ENCODE data around the gene RPTOR.

The RPTOR gene

DNA sequence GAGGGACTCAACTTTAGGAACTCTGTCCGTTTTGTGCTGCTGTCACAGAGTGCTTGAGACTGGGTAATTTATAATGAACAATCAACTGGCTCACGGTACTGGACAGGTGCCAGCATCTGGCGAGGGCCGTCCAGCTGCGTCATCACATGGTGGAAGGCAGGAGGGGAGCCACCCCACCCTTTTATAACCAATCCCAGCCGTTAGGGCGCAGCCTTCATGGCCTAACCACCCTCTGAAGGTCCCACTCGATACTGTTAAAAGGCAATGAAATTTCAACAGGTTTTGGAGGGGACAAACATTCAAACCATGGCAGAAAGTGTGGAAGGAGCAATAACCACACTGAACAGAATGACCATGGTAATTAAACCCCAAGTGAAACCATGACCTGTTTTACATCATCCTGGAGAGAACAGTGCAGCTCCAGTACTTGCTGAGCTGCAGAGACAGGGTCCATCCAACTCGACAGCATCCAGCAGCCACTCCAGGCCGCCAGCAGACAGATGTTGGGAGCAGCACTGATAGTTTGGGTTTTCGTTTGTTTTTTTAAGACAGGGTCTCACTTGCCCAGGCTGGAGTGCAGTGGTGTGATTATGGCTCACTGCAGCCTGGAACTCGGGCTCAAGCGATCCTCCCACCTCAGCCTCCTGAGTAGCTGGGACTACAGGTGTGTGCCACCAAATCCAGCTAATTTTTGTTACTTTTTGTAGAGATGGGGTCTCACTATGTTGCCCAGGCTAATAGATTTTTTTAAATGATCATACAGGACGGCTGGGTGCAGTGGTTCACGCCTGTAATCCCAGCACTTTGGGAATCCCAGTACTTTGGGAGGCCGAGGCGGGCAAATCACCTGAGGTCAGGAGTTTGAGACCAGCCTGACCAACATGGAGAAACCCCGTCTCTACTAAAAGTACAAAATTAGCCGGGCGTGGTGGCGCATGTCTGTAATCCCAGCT, 458.0 kb downstream of the RPTOR start:
- peaks cover 4% of the 10 kb centered on the region for H3K4me1 ChIP-seq (ENCODE audit: insufficient read depth, low read length)
- H3K27me3 ChIP-seq (ENCODE audit: insufficient read depth, low read length, poor library complexity) = peaks cover 27% of the 10 kb centered on the region
- peaks cover 24% of the 10 kb centered on the region for H4K20me1 ChIP-seq (ENCODE audit: insufficient read depth, low read length)
- H3K79me2 ChIP-seq (ENCODE audit: insufficient read depth, low read length) = no peaks in the 10 kb centered on the region
- no peak overlapping the region for H3K4me3 ChIP-seq (ENCODE audit: low read depth in 1 of 2, low read length in 2 of 2)
- no peak overlapping the region for H3K9ac ChIP-seq (ENCODE audit: low read depth, low read length)
- H3K4me2 ChIP-seq (ENCODE audit: insufficient read depth, low read length) = no peak overlapping the region
- ATAC-seq (ENCODE audit: insufficient read depth, low read depth) (0 out of 3 replicates have a peak, but pooled peaks have one; percentile 10), DNase-seq (no peak)
- no peak for TF ChIP-seq EZH2 (IDR thresholded peaks at IDR 0.05; ENCODE audit: borderline replicate concordance, low read depth, low read length, severe bottlenecking)
- TF ChIP-seq, protein P1, sequence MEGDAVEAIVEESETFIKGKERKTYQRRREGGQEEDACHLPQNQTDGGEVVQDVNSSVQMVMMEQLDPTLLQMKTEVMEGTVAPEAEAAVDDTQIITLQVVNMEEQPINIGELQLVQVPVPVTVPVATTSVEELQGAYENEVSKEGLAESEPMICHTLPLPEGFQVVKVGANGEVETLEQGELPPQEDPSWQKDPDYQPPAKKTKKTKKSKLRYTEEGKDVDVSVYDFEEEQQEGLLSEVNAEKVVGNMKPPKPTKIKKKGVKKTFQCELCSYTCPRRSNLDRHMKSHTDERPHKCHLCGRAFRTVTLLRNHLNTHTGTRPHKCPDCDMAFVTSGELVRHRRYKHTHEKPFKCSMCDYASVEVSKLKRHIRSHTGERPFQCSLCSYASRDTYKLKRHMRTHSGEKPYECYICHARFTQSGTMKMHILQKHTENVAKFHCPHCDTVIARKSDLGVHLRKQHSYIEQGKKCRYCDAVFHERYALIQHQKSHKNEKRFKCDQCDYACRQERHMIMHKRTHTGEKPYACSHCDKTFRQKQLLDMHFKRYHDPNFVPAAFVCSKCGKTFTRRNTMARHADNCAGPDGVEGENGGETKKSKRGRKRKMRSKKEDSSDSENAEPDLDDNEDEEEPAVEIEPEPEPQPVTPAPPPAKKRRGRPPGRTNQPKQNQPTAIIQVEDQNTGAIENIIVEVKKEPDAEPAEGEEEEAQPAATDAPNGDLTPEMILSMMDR (IDR thresholded peaks at IDR 0.05; ENCODE audit: borderline replicate concordance, extremely low read depth, low read length, poor library complexity, severe bottlenecking) = no peak
- no peak overlapping the region for H2AFZ ChIP-seq (ENCODE audit: low read depth, low read length)
- no peak overlapping the region for H3K27ac ChIP-seq (ENCODE audit: low read length)
- no peaks in the 10 kb centered on the region for H3K9me3 ChIP-seq (ENCODE audit: insufficient read depth, low read length, severe bottlenecking)
- H3K36me3 ChIP-seq (ENCODE audit: insufficient read depth, low read length) = peaks cover 18% of the 10 kb centered on the region

DNA sequence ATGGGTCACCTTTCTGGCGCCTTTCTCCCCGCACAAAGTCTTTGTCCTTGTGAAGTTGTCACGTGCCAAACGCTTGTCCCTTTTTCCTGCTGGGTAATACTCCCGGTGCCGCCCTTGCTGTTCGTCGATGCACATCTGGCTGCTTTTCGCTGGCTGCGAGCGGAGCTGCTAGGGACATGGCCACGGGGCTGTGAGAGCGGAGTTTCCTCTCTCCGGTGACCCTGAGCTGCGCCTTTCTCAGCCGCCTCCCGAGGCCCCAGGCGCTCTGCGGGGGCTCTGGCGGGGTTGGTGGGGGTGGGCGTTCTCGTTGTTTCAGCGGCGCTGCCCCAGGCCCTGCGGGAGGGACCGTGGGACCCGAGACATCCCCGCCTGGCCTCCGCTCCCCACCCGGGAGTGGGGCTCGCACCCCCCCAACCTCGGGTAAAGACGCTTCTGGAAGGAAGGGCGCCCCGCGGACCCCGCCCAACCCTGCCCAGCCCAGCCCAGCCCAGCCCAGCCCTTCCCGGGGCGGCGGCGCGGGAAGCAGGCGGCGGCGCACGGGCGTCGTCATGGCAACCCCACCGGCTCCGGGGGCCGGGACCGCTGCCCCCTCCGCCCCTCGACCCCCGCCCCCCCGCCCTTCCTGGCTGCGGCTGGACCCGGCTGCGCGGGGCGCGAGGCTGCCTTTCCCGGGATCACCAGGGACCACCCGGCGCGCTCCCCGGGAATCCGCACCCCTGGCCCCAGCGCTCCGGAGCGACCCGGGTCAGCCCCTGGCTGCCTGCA, 459.3 kb downstream of the RPTOR start:
- no peak overlapping the region for H2AFZ ChIP-seq (ENCODE audit: low read depth, low read length)
- H3K9me3 ChIP-seq (ENCODE audit: insufficient read depth, low read length, severe bottlenecking) = no peaks in the 10 kb centered on the region
- no peak for DNase-seq
- H3K27me3 ChIP-seq (ENCODE audit: insufficient read depth, low read length, poor library complexity) = peaks cover 27% of the 10 kb centered on the region
- no peak overlapping the region for H3K4me3 ChIP-seq (ENCODE audit: low read depth in 1 of 2, low read length in 2 of 2)
- TF ChIP-seq, protein P1 (IDR thresholded peaks at IDR 0.05; ENCODE audit: borderline replicate concordance, extremely low read depth, low read length, poor library complexity, severe bottlenecking) = no peak
- no peak for TF ChIP-seq EZH2 (IDR thresholded peaks at IDR 0.05; ENCODE audit: borderline replicate concordance, low read depth, low read length, severe bottlenecking)
- H3K4me1 ChIP-seq (ENCODE audit: insufficient read depth, low read length) = peaks cover 4% of the 10 kb centered on the region
- ATAC-seq (ENCODE audit: insufficient read depth, low read depth) = peak; percentile 51; the same call in 2 of the 3 replicates
- H3K79me2 ChIP-seq (ENCODE audit: insufficient read depth, low read length) = no peaks in the 10 kb centered on the region
- H3K27ac ChIP-seq (ENCODE audit: low read length) = no peak overlapping the region
- H3K36me3 ChIP-seq (ENCODE audit: insufficient read depth, low read length) = peaks cover 5% of the 10 kb centered on the region
- peaks cover 24% of the 10 kb centered on the region for H4K20me1 ChIP-seq (ENCODE audit: insufficient read depth, low read length)
- H3K4me2 ChIP-seq (ENCODE audit: insufficient read depth, low read length) = no peak overlapping the region
- H3K9ac ChIP-seq (ENCODE audit: low read depth, low read length) = no peak overlapping the region

DNA sequence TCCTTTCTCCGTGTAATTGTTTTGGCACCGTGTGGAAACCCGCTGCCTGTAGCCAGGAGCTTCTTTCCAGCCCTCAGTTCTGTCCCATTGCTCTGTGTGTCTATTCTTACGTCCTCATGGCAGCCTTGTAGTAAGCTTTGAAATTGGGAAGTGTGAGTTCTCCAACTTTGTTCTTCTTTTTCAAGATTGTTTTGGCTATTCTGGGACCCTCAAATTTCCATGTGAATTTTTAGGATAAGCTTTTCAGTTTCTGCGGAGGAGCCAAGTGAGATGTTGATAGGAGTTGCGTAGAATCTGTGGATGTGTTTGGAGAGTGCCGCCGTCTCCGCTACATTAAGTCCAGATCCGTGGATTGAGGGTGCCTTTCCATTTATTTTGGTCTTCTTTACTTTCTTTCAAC, 462.3 kb downstream of the RPTOR start:
- Histone ChIP-seq H3K9me3 (ENCODE audit: insufficient read depth, low read length, severe bottlenecking) (no peaks in the 10 kb centered on the region), H3K9ac (ENCODE audit: low read depth, low read length) (no peak overlapping the region), H3K36me3 (ENCODE audit: insufficient read depth, low read length) (no peaks in the 10 kb centered on the region), H3K4me1 (ENCODE audit: insufficient read depth, low read length) (peaks cover 4% of the 10 kb centered on the region), H4K20me1 (ENCODE audit: insufficient read depth, low read length) (peaks cover 10% of the 10 kb centered on the region; the same call in 1 of the 2 replicates), H3K79me2 (ENCODE audit: insufficient read depth, low read length) (no peaks in the 10 kb centered on the region), H3K4me3 (ENCODE audit: low read depth in 1 of 2, low read length in 2 of 2) (no peak overlapping the region), H2AFZ (ENCODE audit: low read depth, low read length) (no peak overlapping the region), H3K27ac (ENCODE audit: low read length) (no peak overlapping the region), H3K4me2 (ENCODE audit: insufficient read depth, low read length) (no peak overlapping the region), H3K27me3 (ENCODE audit: insufficient read depth, low read length, poor library complexity) (peaks cover 27% of the 10 kb centered on the region)
- ATAC-seq (ENCODE audit: insufficient read depth, low read depth) = no peak
- no peak for TF ChIP-seq EZH2 (IDR thresholded peaks at IDR 0.05; ENCODE audit: borderline replicate concordance, low read depth, low read length, severe bottlenecking)
- TF ChIP-seq, protein P1 (IDR thresholded peaks at IDR 0.05; ENCODE audit: borderline replicate concordance, extremely low read depth, low read length, poor library complexity, severe bottlenecking) = no peak
- no peak for DNase-seq
